GM12892 (cell line): ENCODE results near the gene CD300LF.

ENCODE experiments used
- POLR2A ChIP-seq: IDR thresholded peaks from 2 replicates; pipeline ENCODE4 v1.6.1; 2011; ENCODE audit warnings: low read depth, low read length, control low read depth
- POLR2AphosphoS5 ChIP-seq: IDR thresholded peaks from 2 replicates; pipeline ENCODE4 v1.6.1; 2011; ENCODE audit warnings: low read depth, low read length, control low read depth
- TAF1 ChIP-seq: IDR thresholded peaks from 2 replicates; pipeline ENCODE4 v1.6.1; 2011; ENCODE audit warnings: low read depth, mild to moderate bottlenecking, control low read depth, low read length, borderline replicate concordance

DNA sequence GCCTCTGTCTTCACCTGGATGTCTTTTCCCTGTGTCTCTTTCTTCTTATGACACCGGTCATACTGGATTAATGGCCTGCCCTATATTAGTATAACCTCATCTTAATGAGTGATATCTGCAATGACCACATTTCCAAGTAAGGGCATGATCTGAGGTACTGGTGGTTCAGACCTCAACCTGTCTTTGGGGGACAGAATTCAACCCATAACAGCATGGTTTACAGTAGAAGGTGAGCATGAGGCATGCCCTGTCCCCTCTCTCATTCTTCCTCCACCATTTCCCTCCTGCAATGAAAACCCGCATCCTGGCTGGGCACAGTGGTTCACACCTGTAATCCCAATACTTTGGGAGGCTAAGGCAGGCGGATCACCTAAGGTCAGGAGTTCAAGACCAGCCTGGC, 21.5 kb upstream of the CD300LF start:
- TF ChIP-seq POLR2AphosphoS5: no peak
- TF ChIP-seq TAF1: no peak
- TF ChIP-seq POLR2A: no peak
